ENCODE results near the gene ACACA.

DNA sequence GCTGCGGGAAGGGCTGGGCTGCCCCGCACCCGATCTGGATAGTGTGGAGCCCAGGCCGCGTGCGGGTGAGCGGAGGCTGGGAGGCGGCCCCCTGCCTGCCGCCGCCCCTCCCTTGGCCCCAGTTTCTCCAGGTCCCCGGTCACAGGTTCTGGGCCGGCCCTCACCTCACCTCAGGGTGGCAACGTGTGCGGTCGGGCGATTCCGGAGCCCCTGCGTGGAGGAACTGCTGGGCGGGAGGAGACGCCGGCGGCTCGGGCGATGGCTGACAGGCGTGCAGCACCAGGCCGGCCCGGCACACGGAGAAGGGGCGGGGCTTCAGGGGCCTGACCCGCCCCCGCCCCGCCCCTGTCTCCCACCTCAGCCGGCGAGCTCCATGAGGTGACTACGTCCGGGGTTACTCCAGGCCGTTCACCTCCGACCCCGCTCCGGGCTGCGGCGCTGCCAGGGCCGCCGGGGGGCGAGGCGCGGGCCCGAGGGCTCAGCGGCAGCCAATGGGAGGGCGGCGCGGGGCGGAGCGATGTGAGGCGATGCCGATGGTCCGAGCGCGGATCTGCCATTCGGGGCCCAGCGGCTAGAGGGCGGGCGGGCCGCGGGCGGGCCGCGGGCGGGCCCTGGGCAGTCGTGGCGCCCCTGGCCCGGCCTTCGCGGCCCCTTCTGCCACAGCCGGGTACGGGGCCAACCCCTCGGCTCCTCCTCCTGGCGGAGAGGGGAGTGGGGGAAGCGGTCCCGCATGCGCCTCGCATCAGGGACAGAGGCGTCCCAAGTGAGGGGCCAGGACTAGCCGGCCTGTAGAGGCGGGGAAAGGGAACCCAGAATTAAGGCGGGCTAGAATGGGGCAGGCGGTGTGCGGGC, 47.6 kb downstream of the ACACA start:
- peak; percentile 5; the same call in 1 of the 2 replicates for TF ChIP-seq CTCF (IDR thresholded peaks at IDR 0.05; ENCODE audit: low read length)
- TF ChIP-seq EZH2 (optimal IDR thresholded peaks at IDR 0.05; ENCODE audit: low read depth, low read length), result no peak

All from MM.1S (cell line).